ENCODE measurements around the gene DNAJC21. TPM values are rescaled to one million over a fixed set of nuclear protein-coding genes. Genes with fewer than 3 reads are reported as not detected.
A peak's percentile ranks its signal among the peaks of the same experiment; 100 is the strongest.

DNAJC21 gene
- total and polyA plus RNA-seq, 7 donors, result 49.3 to 113 (median 64.3) TPM

DNA sequence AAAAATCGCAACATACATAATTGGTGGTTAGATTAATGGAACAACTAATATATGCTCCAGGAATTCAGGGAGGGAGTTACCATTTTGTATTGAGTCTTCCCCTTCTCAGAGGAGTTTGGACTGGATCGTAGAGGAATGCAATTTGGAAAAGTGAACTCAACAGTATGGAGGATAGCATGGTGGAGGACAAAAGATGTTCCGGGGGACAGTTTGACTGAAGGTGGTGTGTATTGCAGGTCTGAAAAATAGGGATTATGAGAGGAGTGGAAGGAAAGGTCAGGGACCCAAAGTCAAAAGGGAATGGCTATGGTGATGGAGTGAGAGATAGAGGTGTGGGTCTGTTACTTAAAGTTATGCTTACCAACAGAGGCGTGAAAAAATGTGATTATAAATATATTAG is 1.5 kb downstream of the DNAJC21 start:
- DNase-seq (no peak), ATAC-seq (no peak)
- Histone ChIP-seq H3K4me1 (peaks cover 12% of the 10 kb centered on the region), H3K27ac (peak overlapping the region; percentile 97), H3K27me3 (ENCODE audit: insufficient read depth in 3 of 3, low read length in 2 of 3) (no peaks in the 10 kb centered on the region), H3K9me3 (no peaks in the 10 kb centered on the region), H3K4me3 (peak overlapping the region; percentile 91), H3K36me3 (ENCODE audit: insufficient read depth in 1 of 2, low read depth in 1 of 2) (peaks cover 0 to 44% of the 10 kb centered on the region in 2 donors)
- intact Hi-C loops (cut with DNase I), result loop anchor here in 1 of 2 donors (10.0 kb wide), 1 partner anchor 1476 kb away; no protein-coding TSS in a partner anchor
- WGBS, 3 donors, result 71 to 84% (median 80%) methylated on average over 4 of the region's 4 CpGs
- no peak for TF ChIP-seq CTCF (IDR thresholded peaks at IDR 0.05)

DNA sequence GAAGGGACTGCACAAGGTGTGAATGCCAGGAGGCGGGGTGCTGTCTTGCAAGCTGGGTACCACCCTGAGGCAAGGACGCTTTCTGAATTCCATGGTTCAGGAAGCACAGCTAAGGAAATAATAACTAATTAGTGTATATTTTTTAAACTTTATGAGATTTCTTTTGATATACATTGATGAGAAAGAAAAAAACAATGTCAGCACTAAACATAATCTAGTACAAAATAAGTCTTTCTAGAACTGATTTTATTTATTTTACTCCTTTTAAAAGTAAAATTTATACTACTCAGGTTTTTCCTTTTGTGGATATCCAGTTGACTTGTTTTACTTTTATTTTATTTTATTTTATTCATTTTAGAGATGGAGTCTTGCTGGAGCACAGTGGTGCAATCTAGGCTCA is 3.6 kb downstream of the DNAJC21 start:
- DNase-seq (no peak), ATAC-seq (no peak)
- H3K4me1 ChIP-seq, result peaks cover 12% of the 10 kb centered on the region
- intact Hi-C loops (cut with DNase I), result loop anchor here in 1 of 2 donors (10.0 kb wide), 1 partner anchor 1478 kb away; no protein-coding TSS in a partner anchor
- no peaks in the 10 kb centered on the region for H3K9me3 ChIP-seq
- H3K4me3 ChIP-seq, result no peak overlapping the region
- 89 to 94% (median 92%) methylated on average over 2 of the region's 2 CpGs for WGBS, 3 donors
- no peaks in the 10 kb centered on the region for H3K27me3 ChIP-seq (ENCODE audit: insufficient read depth in 3 of 3, low read length in 2 of 3)
- H3K27ac ChIP-seq, result no peak overlapping the region
- H3K36me3 ChIP-seq (ENCODE audit: insufficient read depth in 1 of 2, low read depth in 1 of 2), result peaks cover 5 to 47% of the 10 kb centered on the region in 2 donors
- TF ChIP-seq CTCF (IDR thresholded peaks at IDR 0.05), result no peak

DNA sequence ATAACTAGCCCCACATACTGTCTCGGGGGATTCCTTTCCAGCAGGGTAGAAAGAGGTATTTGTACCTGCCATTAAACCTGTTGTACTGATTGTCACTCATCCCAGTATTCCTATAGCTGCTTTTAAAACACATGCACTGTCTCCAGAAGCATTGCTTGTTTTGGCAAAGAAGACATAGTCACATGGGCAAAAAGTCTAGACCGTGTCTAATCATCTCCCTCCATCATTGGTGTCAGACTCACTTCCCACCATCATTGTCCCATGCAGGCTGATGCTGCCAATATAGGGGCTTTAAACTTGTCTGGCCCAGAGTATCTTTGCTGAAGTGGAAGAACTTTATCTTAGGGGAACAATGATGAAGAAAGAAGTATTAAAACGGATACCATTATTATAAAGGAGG is 12.6 kb downstream of the DNAJC21 start:
- Histone ChIP-seq H3K9me3 (no peaks in the 10 kb centered on the region), H3K27me3 (ENCODE audit: insufficient read depth in 3 of 3, low read length in 2 of 3) (no peaks in the 10 kb centered on the region), H3K36me3 (ENCODE audit: insufficient read depth in 1 of 2, low read depth in 1 of 2) (peaks cover 11 to 98% of the 10 kb centered on the region in 2 donors), H3K4me3 (no peak overlapping the region), H3K4me1 (no peaks in the 10 kb centered on the region), H3K27ac (no peak overlapping the region)
- intact Hi-C loops (cut with DNase I), result no loop called here
- 88 to 95% (median 92%) methylated on average over 3 of the region's 3 CpGs for WGBS, 3 donors
- TF ChIP-seq CTCF (IDR thresholded peaks at IDR 0.05), result no peak
- ATAC-seq, result no peak
- DNase-seq, result no peak

GRCh38 chr5:34944044-34944443 is 14.7 kb downstream of the DNAJC21 start:
- intact Hi-C loops (cut with DNase I), result no loop called here
- ATAC-seq, result no peak
- no peak for DNase-seq
- WGBS, 3 donors, result 94 to 98% (median 95%) methylated on average over 2 of the region's 2 CpGs
- Histone ChIP-seq H3K9me3 (no peaks in the 10 kb centered on the region), H3K27ac (no peak overlapping the region), H3K4me3 (no peak overlapping the region), H3K36me3 (ENCODE audit: insufficient read depth in 1 of 2, low read depth in 1 of 2) (peaks cover 9 to 98% of the 10 kb centered on the region in 2 donors), H3K4me1 (no peaks in the 10 kb centered on the region), H3K27me3 (ENCODE audit: insufficient read depth in 3 of 3, low read length in 2 of 3) (no peaks in the 10 kb centered on the region)
- TF ChIP-seq CTCF (IDR thresholded peaks at IDR 0.05), result no peak

- intact Hi-C loops (cut with DNase I), result no loop called here
- WGBS, 3 donors, result 72 to 87% (median 76%) methylated on average over 11 of the region's 11 CpGs
- Histone ChIP-seq H3K9me3 (no peaks in the 10 kb centered on the region), H3K27me3 (ENCODE audit: insufficient read depth in 3 of 3, low read length in 2 of 3) (no peaks in the 10 kb centered on the region), H3K4me3 (no peak overlapping the region), H3K36me3 (ENCODE audit: insufficient read depth in 1 of 2, low read depth in 1 of 2) (peaks cover 9 to 100% of the 10 kb centered on the region in 2 donors), H3K4me1 (no peaks in the 10 kb centered on the region), H3K27ac (no peak overlapping the region)
- ATAC-seq (no peak), DNase-seq (no peak)
- no peak for TF ChIP-seq CTCF (IDR thresholded peaks at IDR 0.05)
Measured at GRCh38 chr5:34944460-34945047, 15.2 kb downstream of the DNAJC21 start.
